OCI-LY3 (cell line): ENCODE data around the gene SUPT20H.
"Not testable (repeated sequence)": the region's sequence is repeated elsewhere in the genome, so short reads cannot be mapped to it uniquely, and the experiment has no call there.

Source experiments
- H2AFZ ChIP-seq: fragments of 200-600, 300-600 bp; shearing (Covaris generic); 2 replicates; pipeline ENCODE4 v1.6.0; 2014; ENCODE audit warnings: antibody characterized with exemption, low read depth, low read length
- H3K27ac ChIP-seq: fragments of 200-600, 300-600 bp; sonication (generic); 2 replicates; pipeline ENCODE4 v1.5.1; 2014; ENCODE audit warnings: mild to moderate bottlenecking, low read length, moderate library complexity, mixed read lengths
- H3K27me3 ChIP-seq: fragments of 200-600, 300-600 bp; sonication (generic); 2 replicates; pipeline ENCODE4 v1.6.1; 2014; ENCODE audit warnings: low read depth, low read length, mixed read lengths
- H3K36me3 ChIP-seq: fragments of 200-600, 300-600 bp; sonication (generic); replicated peaks from 2 replicates; pipeline ENCODE3; 2014; ENCODE audit warnings: low read depth, low read length, mixed read lengths
- H3K4me1 ChIP-seq: fragments of 300-600, 200-600 bp; sonication (generic); 2 replicates; pipeline ENCODE4 v1.6.1; 2014; ENCODE audit warnings: low read length, mixed read lengths
- H3K4me2 ChIP-seq: fragments of 200-600, 300-600 bp; sonication (generic); 2 replicates; pipeline ENCODE4 v1.6.1; 2014; ENCODE audit warnings: low read length, mixed read lengths
- H3K4me3 ChIP-seq: fragments of 300-600, 200-600 bp; sonication (generic); 2 replicates; pipeline ENCODE4 v1.5.1; 2014; ENCODE audit warnings: antibody characterized with exemption, mild to moderate bottlenecking, low read length, moderate library complexity
- H3K79me2 ChIP-seq: fragments of 300-600, 200-600 bp; shearing (Covaris generic); 2 replicates; pipeline ENCODE4 v1.6.1; 2014; ENCODE audit warnings: mild to moderate bottlenecking, low read length, mixed read lengths
- H3K9ac ChIP-seq: fragments of 300-600, 200-600 bp; shearing (Covaris generic); 2 replicates; pipeline ENCODE4 v1.6.0; 2014; ENCODE audit warnings: mild to moderate bottlenecking, low read length, moderate library complexity
- H3K9me3 ChIP-seq: fragments of 200-600, 300-600 bp; shearing (Covaris generic); 2 replicates; pipeline ENCODE4 v1.6.1; 2014; ENCODE audit warnings: low read length, mixed read lengths; ENCODE audit not compliant: insufficient read depth
- H4K20me1 ChIP-seq: fragments of 200-600, 300-600 bp; sonication (generic); 2 replicates; pipeline ENCODE4 v1.6.1; 2016; ENCODE audit warnings: low read length, mixed read lengths; ENCODE audit not compliant: insufficient read depth
- EZH2phosphoT487 ChIP-seq: fragments of 200-600 bp; shearing (Covaris generic); IDR thresholded peaks from 2 replicates; pipeline ENCODE4 v1.6.1; 2018; ENCODE audit warnings: antibody characterized with exemption, mixed run types, low read depth
- TF ChIP-seq, protein P1 (sequence below): fragments of 200-600, 300-600 bp; sonication (generic); IDR thresholded peaks from 2 replicates; pipeline ENCODE4 v1.5.1; 2014; ENCODE audit warnings: antibody characterized with exemption, low read length, low read depth

SUPT20H gene

DNA sequence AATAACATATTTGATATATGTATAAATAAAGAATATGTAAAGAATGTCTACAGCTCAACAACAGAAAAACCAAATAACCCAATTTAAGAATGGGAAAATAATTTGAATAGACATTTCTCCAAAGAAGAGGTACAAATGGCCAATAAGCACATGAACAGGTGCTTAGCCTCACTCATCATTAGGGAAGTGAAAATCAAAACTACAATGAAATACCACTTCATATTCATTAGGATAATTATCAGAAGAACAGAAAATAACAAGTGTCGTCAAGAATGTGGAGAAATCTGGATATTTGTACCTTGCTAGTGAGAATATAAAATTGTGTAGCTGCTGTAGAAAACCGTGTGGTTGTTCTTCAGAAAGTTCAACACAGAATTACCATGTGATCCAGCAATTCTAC, 8.4 kb upstream of the SUPT20H start:
- Histone ChIP-seq H3K36me3 (no peaks in the 10 kb centered on the region), H3K27ac (no peak overlapping the region), H3K9ac (no peak overlapping the region), H3K27me3 (no peaks in the 10 kb centered on the region), H4K20me1 (no peaks in the 10 kb centered on the region), H3K4me2 (peak overlapping the region; percentile 28), H3K4me3 (no peak overlapping the region), H3K9me3 (no peaks in the 10 kb centered on the region), H2AFZ (no peak overlapping the region), H3K79me2 (no peaks in the 10 kb centered on the region), H3K4me1 (peaks cover 28% of the 10 kb centered on the region)
- no peak for TF ChIP-seq EZH2phosphoT487
- TF ChIP-seq, protein P1, sequence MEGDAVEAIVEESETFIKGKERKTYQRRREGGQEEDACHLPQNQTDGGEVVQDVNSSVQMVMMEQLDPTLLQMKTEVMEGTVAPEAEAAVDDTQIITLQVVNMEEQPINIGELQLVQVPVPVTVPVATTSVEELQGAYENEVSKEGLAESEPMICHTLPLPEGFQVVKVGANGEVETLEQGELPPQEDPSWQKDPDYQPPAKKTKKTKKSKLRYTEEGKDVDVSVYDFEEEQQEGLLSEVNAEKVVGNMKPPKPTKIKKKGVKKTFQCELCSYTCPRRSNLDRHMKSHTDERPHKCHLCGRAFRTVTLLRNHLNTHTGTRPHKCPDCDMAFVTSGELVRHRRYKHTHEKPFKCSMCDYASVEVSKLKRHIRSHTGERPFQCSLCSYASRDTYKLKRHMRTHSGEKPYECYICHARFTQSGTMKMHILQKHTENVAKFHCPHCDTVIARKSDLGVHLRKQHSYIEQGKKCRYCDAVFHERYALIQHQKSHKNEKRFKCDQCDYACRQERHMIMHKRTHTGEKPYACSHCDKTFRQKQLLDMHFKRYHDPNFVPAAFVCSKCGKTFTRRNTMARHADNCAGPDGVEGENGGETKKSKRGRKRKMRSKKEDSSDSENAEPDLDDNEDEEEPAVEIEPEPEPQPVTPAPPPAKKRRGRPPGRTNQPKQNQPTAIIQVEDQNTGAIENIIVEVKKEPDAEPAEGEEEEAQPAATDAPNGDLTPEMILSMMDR = no peak

DNA sequence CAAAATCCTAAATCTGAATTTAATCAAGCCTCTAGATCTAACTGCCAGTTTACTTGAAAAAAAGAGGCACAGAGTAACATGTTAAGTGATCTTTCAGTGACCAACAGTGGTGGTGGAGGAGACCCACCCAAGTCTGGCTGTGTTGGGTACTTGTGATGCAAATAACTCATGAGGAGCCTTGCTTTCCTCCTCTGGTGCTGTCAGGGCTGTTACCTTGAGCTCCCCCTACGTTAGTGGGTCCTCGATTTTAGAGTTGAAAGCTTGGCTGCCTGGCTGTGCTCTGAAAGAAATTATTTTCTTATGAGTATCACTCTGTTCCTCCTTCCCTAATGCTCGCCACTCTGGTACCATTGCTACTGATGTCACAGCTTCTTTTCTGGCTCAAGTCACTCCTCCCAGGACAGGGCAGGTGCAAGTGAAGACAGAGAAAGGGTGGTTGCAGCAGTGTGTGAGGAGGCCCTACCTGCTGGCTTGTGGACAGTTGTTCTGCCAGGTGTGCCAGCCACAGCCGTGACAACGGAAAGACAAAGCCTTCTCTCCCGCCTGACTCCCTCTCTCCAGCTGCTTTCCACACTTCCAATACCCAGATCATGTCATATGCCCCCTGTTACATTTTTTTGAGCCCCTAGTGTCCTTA, 6.5 kb upstream of the SUPT20H start:
- Histone ChIP-seq H3K79me2 (no peaks in the 10 kb centered on the region), H3K27ac (no peak overlapping the region), H3K27me3 (no peaks in the 10 kb centered on the region), H3K4me1 (peaks cover 28% of the 10 kb centered on the region), H3K9ac (no peak overlapping the region), H4K20me1 (no peaks in the 10 kb centered on the region), H3K9me3 (no peaks in the 10 kb centered on the region), H3K36me3 (no peaks in the 10 kb centered on the region), H2AFZ (no peak overlapping the region), H3K4me3 (no peak overlapping the region), H3K4me2 (no peak overlapping the region)
- TF ChIP-seq, protein P1 = no peak
- TF ChIP-seq EZH2phosphoT487 = no peak

DNA sequence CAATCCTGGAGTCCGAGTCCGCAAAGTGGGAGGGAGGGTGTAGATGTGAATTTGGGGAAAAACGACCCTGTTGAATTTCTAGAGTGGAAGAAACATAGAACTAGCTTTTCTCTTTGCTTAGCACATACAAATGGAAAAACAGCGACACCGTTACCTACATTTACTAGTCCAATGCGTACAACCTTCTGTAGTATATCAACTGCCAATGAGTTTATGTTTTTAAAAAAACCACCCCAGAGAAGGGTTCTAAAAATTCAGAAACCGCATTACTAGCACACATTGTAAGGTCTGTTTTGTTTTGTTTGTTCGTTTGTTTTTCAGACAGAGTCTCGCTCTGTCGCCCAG, 332 bp upstream of the SUPT20H start:
- H3K4me1 ChIP-seq = peaks cover 11% of the 10 kb centered on the region
- peak overlapping the region; percentile 92 for H2AFZ ChIP-seq
- H3K4me3 ChIP-seq = peak overlapping the region; percentile 92
- H4K20me1 ChIP-seq = no peaks in the 10 kb centered on the region
- H3K9me3 ChIP-seq = no peaks in the 10 kb centered on the region
- H3K9ac ChIP-seq = peak overlapping the region; percentile 61
- TF ChIP-seq, protein P1 = no peak
- TF ChIP-seq EZH2phosphoT487 = no peak
- peak overlapping the region; percentile 69 for H3K4me2 ChIP-seq
- peaks cover 35% of the 10 kb centered on the region for H3K79me2 ChIP-seq
- H3K27me3 ChIP-seq = no peaks in the 10 kb centered on the region
- H3K27ac ChIP-seq = no peak overlapping the region
- peaks cover 4% of the 10 kb centered on the region for H3K36me3 ChIP-seq

DNA sequence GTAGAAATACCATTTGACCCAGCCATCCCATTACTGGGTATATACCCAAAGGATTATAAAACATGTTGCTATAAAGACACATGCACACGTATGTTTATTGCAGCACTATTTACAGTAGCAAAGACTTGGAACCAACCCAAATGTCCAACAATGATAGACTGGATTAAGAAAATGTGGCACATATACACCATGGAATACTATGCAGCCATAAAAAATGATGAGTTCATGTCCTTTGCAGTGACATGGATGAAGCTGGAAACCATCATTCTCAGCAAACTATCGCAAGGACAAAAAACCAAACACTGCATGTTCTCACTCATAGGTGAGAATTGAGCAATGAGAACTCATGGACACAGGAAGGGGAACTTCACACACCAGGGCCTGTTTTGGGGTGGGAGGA, 3.3 kb downstream of the SUPT20H start:
- not testable (repeated sequence) for H3K36me3 ChIP-seq, H3K4me1 ChIP-seq, H3K4me2 ChIP-seq, H3K9me3 ChIP-seq, H2AFZ ChIP-seq, H3K4me3 ChIP-seq, H4K20me1 ChIP-seq, H3K9ac ChIP-seq, H3K27me3 ChIP-seq, H3K27ac ChIP-seq
- peaks cover 60% of the 10 kb centered on the region for H3K79me2 ChIP-seq

DNA sequence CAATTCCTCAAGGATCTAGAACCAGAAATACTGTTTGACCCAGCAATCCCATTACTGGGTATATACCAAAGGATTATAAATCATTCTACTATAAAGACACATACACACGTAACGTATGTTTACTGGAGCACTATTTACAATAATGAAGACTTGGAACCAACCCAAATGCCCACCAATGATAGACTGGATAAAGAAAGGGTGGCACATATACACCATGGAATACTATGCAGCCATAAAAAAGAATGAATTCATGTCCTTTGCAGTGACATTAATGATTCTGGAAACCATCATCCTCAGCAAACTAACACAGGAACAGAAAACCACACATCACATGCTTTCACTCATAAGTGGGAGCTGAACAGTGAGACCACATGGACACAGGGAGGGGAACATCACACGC, 6.4 kb downstream of the SUPT20H start:
- Histone ChIP-seq H3K36me3 (peaks cover 14% of the 10 kb centered on the region), H4K20me1 (peaks cover 14% of the 10 kb centered on the region; the same call in 1 of the 2 replicates), H3K79me2 (peaks cover 73% of the 10 kb centered on the region)
- not testable (repeated sequence) for H2AFZ ChIP-seq, H3K9me3 ChIP-seq, H3K27ac ChIP-seq, H3K4me2 ChIP-seq, H3K4me3 ChIP-seq, H3K4me1 ChIP-seq, H3K27me3 ChIP-seq, H3K9ac ChIP-seq
